ENCODE measurements around the gene SURF2. TPM values are rescaled to one million over a fixed set of nuclear protein-coding genes. Genes with fewer than 3 reads are reported as not detected.

SURF2 gene
- total and polyA plus RNA-seq, 11 donors = 10.0 to 41.1 (median 14.0) TPM

GRCh38 chr9:133347985-133348717, 8.2 kb upstream of the SURF2 start, which contains the start of the genes MED22 and RPL7A:
TSS of gene MED22 (minus strand) at chr9:133348131. CDS start at chr9:133346662, 1,469 bp downstream.
TSS of gene RPL7A (plus strand) at chr9:133348218. CDS start at chr9:133348244, 26 bp downstream.
- TF ChIP-seq POLR2A (IDR thresholded peaks at IDR 0.05) = peak in 1 of 2 donors; percentile 91
- peak in 1 of 12 donors; percentile 3 for TF ChIP-seq CTCF (IDR thresholded peaks at IDR 0.05)
- WGBS, 4 donors = 0 to 1% (median 0%) methylated on average over 58 to 64 of the region's 64 CpGs
- no peaks in the 10 kb centered on the region for H3K27me3 ChIP-seq
- DNase-seq (peak; percentile 94 to 95 (median 95)), ATAC-seq (peak; percentile 81 to 93 (median 90))
- intact Hi-C loops (cut with DNase I) = loop anchor here in 2 of 10 donors (2.0 to 10.0 kb wide), 2 partner anchors 29 to 137 kb away; partner anchors contain the start of genes STKLD1 (in 1 of the 2) and SURF4 (in 1 of the 2)
- peak within 1 kb of the TSS; percentile 78 to 100 (median 94) for H3K4me3 ChIP-seq
- H3K9me3 ChIP-seq = no peaks in the 10 kb centered on the region
- H3K4me1 ChIP-seq = peaks cover 4 to 31% (median 25%) of the 10 kb centered on the region in 12 donors
- peak within 1 kb of the TSS; percentile 69 to 99 (median 89) for H3K27ac ChIP-seq
- H3K36me3 ChIP-seq = peaks cover 0 to 72% (median 68%) of the 10 kb centered on the region in 9 donors

DNA sequence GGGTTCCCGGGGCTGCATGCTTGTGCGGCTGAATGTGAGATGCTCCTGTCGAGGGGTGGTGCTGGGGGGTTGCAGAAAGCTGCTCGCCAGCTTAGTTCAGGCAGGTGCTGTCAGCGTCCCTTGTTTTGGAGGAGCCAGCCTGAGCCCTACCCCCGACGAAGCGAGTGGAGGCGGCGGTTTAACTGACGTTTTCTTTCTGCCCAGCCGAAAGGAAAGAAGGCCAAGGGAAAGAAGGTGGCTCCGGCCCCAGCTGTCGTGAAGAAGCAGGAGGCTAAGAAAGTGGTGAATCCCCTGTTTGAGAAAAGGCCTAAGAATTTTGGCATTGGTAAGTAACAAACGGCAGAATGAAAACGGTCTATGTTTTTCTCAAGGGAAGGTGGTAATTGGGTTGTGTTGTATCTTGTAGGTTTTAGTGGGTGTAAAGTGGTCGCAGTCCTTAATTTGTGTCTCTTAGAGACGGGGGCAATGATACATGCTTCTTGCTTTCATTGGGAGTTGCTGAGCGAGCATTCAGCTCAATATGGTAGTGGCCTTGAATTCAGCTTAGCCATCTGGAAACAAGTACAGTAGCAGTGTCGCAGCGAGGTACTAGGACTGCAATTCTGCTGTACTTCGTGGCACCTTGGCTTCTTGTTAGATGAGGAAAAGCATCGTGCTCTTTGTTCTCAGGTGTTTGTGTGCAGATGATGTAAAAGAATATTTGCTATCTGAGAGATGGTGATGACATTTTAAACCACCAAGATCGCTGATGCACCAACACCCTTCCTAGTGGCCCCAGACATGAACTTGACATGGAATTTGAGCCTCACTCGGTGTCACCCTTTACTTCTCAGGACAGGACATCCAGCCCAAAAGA, 7.4 kb upstream of the SURF2 start:
- Histone ChIP-seq H3K36me3 (peaks cover 0 to 72% (median 66%) of the 10 kb centered on the region in 9 donors), H3K4me1 (peaks cover 4 to 31% (median 25%) of the 10 kb centered on the region in 12 donors), H3K4me3 (peak overlapping the region; percentile 78 to 100 (median 94)), H3K27ac (peak overlapping the region; percentile 69 to 99 (median 89)), H3K9me3 (no peaks in the 10 kb centered on the region), H3K27me3 (no peaks in the 10 kb centered on the region)
- 16 to 26% (median 18%) methylated on average over 22 to 25 of the region's 25 CpGs for WGBS, 4 donors
- TF ChIP-seq CTCF (IDR thresholded peaks at IDR 0.05) (no peak), POLR2A (IDR thresholded peaks at IDR 0.05) (no peak)
- ATAC-seq = no peak
- DNase-seq = no peak
- intact Hi-C loops (cut with DNase I) = loop anchor here in 2 of 10 donors (2.0 to 10.0 kb wide), 2 partner anchors 28 to 136 kb away; partner anchors contain the start of genes STKLD1 (in 1 of the 2) and SURF4 (in 1 of the 2)

GRCh38 chr9:133349965-133350616, 6.3 kb upstream of the SURF2 start:
- Histone ChIP-seq H3K36me3 (peaks cover 0 to 62% (median 55%) of the 10 kb centered on the region in 9 donors), H3K4me3 (peak overlapping the region in 1 of 12 donors; percentile 100), H3K27ac (no peak overlapping the region), H3K9me3 (no peaks in the 10 kb centered on the region), H3K4me1 (peaks cover 4 to 40% (median 30%) of the 10 kb centered on the region in 12 donors), H3K27me3 (no peaks in the 10 kb centered on the region)
- DNase-seq (no peak), ATAC-seq (no peak)
- no peak for TF ChIP-seq POLR2A (IDR thresholded peaks at IDR 0.05)
- TF ChIP-seq CTCF (IDR thresholded peaks at IDR 0.05) = no peak
- 76 to 82% (median 79%) methylated on average over 15 of the region's 15 CpGs for WGBS, 4 donors
- intact Hi-C loops (cut with DNase I) = loop anchor here in 2 of 10 donors (2.0 to 10.0 kb wide), 2 partner anchors 27 to 135 kb away; partner anchors contain the start of genes STKLD1 (in 1 of the 2) and SURF4 (in 1 of the 2)

Measured in heart left ventricle (tissue), 16 donors.